OCI-LY7 (cell line): Measurements from ENCODE around the gene VAMP5.

Experiments
- EZH2phosphoT487 ChIP-seq: fragments of 200-600 bp; sonication (generic); IDR thresholded peaks from 2 replicates; pipeline ENCODE4 v1.6.1; 2018; ENCODE audit warnings: low read depth, borderline replicate concordance, mild to moderate bottlenecking, mixed run types, antibody characterized with exemption, low read length, moderate library complexity, mixed read lengths
- TF ChIP-seq, protein P1 (sequence below): fragments of 200-600 bp; sonication (generic); conservative IDR thresholded peaks from 2 replicates; pipeline ENCODE4 v1.5.1; 2014; ENCODE audit warnings: mild to moderate bottlenecking, antibody characterized with exemption, low read length, moderate library complexity, mixed read lengths

DNA sequence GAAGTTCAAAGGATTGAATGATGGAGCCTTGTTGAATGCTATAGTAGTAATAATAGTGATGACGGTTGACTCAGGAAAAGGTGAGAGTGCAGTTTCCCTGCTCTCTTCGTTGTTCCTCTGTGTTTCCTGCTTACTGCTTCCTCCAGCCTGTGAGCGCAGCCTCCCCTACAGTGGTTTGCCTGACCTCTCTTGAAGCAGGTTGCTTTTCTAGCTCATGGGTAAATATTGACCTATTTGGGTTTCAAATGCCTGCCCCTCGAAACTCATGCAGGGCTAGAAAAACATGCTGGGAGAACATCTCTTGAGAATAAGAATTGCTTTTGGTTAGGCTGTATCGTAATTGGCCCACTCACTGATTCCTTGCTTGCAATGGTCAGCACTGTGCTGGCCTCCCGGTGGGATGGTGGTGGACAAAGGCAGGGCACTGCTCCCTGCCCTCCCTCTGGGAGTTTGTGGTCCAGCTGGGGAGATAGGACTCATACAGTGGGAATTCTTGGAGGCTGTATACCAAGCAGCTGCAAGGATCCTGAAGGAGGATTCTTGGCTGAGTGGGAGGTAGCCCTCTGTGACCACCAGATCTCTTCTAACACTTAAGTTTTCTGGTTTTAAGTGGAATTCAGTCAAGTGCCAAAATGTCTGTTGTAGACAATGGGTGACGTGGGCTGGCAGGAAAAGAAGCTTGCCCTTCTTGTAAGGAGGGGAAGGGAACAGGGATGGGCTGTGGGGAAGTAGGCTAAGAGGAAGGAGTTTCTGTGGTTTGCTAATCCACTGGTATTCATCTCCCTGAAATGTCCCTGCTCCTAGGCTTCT lies 6.0 kb downstream of the VAMP5 start:
- TF ChIP-seq, protein P1, sequence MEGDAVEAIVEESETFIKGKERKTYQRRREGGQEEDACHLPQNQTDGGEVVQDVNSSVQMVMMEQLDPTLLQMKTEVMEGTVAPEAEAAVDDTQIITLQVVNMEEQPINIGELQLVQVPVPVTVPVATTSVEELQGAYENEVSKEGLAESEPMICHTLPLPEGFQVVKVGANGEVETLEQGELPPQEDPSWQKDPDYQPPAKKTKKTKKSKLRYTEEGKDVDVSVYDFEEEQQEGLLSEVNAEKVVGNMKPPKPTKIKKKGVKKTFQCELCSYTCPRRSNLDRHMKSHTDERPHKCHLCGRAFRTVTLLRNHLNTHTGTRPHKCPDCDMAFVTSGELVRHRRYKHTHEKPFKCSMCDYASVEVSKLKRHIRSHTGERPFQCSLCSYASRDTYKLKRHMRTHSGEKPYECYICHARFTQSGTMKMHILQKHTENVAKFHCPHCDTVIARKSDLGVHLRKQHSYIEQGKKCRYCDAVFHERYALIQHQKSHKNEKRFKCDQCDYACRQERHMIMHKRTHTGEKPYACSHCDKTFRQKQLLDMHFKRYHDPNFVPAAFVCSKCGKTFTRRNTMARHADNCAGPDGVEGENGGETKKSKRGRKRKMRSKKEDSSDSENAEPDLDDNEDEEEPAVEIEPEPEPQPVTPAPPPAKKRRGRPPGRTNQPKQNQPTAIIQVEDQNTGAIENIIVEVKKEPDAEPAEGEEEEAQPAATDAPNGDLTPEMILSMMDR: no peak
- no peak for TF ChIP-seq EZH2phosphoT487
